Measurements from ENCODE around the gene QRICH1. TPM values are rescaled to one million over a fixed set of nuclear protein-coding genes. Genes with fewer than 3 reads are reported as not detected.
A peak's percentile ranks its signal among the peaks of the same experiment; 100 is the strongest.

Gene QRICH1
- total RNA-seq, 6 experiments from 2014 or later, result 21.9 to 35.7 (median 31.7) TPM

DNA sequence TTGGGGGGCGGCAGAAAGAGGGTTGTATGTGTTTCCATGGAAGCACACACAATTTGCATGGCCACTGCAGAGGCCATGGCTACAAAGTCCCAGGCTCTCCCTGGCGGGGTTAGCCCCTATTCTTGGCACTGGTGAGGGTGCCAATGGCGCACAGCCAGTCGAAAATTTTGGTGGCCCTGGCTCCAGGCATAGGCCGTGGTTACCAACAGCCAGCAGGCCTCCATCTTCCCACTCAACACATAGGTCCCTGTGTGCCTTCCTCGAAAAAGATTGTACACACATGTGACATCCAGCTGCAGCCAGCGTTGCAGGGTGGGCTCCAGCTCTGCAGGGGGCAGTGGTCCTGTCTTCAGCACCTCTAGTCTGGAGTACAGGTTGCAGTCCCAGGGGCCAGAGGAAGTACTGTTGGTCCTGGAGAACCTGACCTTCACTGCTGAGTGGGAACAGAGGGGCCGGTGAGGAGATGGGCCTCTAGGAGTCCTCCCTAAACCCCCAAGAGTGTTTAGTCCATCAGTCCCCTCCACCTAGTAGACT is 96.7 kb downstream of the QRICH1 start:
- Histone ChIP-seq H3K4me1 (no peaks in the 10 kb centered on the region), H3K9me3 (no peaks in the 10 kb centered on the region), H3K27ac (no peak overlapping the region), H3K27me3 (no peaks in the 10 kb centered on the region), H3K4me3 (no peak overlapping the region), H3K36me3 (peaks cover 0 to 2% (median 0%) of the 10 kb centered on the region in 4 donors)
- no CpG with 5 or more reads among the region's 8 CpGs for WGBS (ENCODE audit: insufficient coverage, low coverage, low lambda C conversion rate, missing lambda C conversion rate)
- DNase-seq (peak in 1 of 3 donors; percentile 31), ATAC-seq (no peak)
- TF ChIP-seq CTCF (IDR thresholded peaks at IDR 0.05), result no peak
- TF ChIP-seq POLR2A (IDR thresholded peaks at IDR 0.05), result no peak
- intact Hi-C loops (cut with DNase I), result no loop called here

DNA sequence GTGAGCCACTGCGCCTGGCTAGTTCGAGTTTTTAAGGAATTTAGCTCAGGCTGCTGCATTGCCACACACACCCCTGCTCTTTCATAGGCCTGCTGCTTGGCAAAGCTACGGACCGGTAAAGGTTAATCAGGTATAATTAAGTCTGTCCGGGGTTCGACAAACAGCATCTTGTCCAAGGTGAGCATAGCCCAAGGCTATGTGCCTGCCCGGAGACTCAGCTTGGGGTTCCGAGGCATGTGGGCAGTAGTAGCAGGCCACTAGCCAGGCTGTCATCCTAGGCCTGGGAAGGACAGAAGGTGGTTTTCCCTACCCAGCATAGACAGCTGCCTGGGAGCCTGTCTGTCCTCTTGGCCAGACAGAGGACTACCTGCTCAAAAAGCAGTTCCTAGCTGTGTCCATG is 97.2 kb downstream of the QRICH1 start:
- peaks cover 0 to 1% (median 0%) of the 10 kb centered on the region in 4 donors for H3K4me1 ChIP-seq
- no peak overlapping the region for H3K4me3 ChIP-seq
- 89% methylated on average over 6 of the region's 8 CpGs for WGBS (ENCODE audit: insufficient coverage, low coverage, low lambda C conversion rate, missing lambda C conversion rate)
- no peaks in the 10 kb centered on the region for H3K9me3 ChIP-seq
- no peak for ATAC-seq
- DNase-seq, result no peak
- H3K36me3 ChIP-seq, result peaks cover 0 to 2% (median 0%) of the 10 kb centered on the region in 4 donors
- H3K27me3 ChIP-seq, result no peaks in the 10 kb centered on the region
- intact Hi-C loops (cut with DNase I), result no loop called here
- no peak overlapping the region for H3K27ac ChIP-seq
- TF ChIP-seq CTCF (IDR thresholded peaks at IDR 0.05) (no peak), POLR2A (IDR thresholded peaks at IDR 0.05) (no peak)

DNA sequence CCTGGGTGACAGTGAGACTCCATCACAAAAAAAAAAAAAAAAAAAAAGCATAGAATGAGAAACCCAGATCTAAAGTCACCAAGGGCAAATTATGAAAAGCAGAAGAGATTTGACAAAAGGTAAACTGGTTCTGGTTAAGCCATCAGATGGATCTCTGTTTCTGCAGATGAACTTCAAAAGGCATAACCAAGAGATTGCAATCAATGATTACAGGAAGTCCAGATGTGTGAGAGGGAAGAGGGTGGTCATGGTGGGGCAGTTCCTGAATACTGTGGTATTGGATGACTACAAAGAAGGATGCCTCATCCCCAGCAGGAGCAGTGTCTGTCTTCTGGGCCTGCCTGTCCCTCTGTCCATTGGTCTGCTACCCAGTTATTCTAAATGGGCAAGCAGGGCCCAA is 100.0 kb downstream of the QRICH1 start:
- no peak overlapping the region for H3K27ac ChIP-seq
- TF ChIP-seq CTCF (IDR thresholded peaks at IDR 0.05) (no peak), POLR2A (IDR thresholded peaks at IDR 0.05) (no peak)
- H3K4me1 ChIP-seq, result peaks cover 0 to 19% (median 6%) of the 10 kb centered on the region in 4 donors
- intact Hi-C loops (cut with DNase I), result no loop called here
- ATAC-seq (no peak), DNase-seq (no peak)
- H3K27me3 ChIP-seq, result no peaks in the 10 kb centered on the region
- H3K9me3 ChIP-seq, result no peaks in the 10 kb centered on the region
- peaks cover 0 to 2% (median 0%) of the 10 kb centered on the region in 4 donors for H3K36me3 ChIP-seq
- H3K4me3 ChIP-seq, result no peak overlapping the region

- DNase-seq (no peak), ATAC-seq (no peak)
- no peak overlapping the region for H3K4me3 ChIP-seq
- no peaks in the 10 kb centered on the region for H3K27me3 ChIP-seq
- 78% methylated on average over 5 of the region's 5 CpGs for WGBS (ENCODE audit: insufficient coverage, low coverage, low lambda C conversion rate, missing lambda C conversion rate)
- intact Hi-C loops (cut with DNase I), result no loop called here
- no peaks in the 10 kb centered on the region for H3K9me3 ChIP-seq
- peaks cover 0 to 20% (median 6%) of the 10 kb centered on the region in 4 donors for H3K4me1 ChIP-seq
- no peak overlapping the region for H3K27ac ChIP-seq
- TF ChIP-seq POLR2A (IDR thresholded peaks at IDR 0.05) (no peak), CTCF (IDR thresholded peaks at IDR 0.05) (no peak)
- peaks cover 0 to 2% (median 0%) of the 10 kb centered on the region in 4 donors for H3K36me3 ChIP-seq
Observed at GRCh38 chr3:48991851-48992545, 101.9 kb downstream of the QRICH1 start.
